Lower leg skin (tissue), 3 donors: Measurements from ENCODE around the gene HNRNPA0.

ENCODE experiments used
- CTCF ChIP-seq, 3 donors: fragments of 450-650 bp; IDR thresholded peaks; one replicate each; pipeline ENCODE4 v1.5.1; 2016; ENCODE audit warnings: antibody characterized with exemption in 3 of 3, mild to moderate bottlenecking in 3 of 3, moderate library complexity in 2 of 3
- POLR2A ChIP-seq, 2 donors: fragments of 450-650 bp; IDR thresholded peaks; one replicate each; pipeline ENCODE4 v1.6.1; 2016 to 2017; ENCODE audit warnings: antibody characterized with exemption in 2 of 2, mild to moderate bottlenecking in 1 of 2, moderate library complexity in 1 of 2

- TF ChIP-seq CTCF (IDR thresholded peaks at IDR 0.05) (no peak), POLR2A (IDR thresholded peaks at IDR 0.05) (no peak)
Observed at GRCh38 chr5:137695651-137696428, 58.3 kb downstream of the HNRNPA0 start.
